Loucy (cell line): ENCODE data around the gene C3orf49.

Experiments
- H2AFZ ChIP-seq: fragments of 200-600 bp; sonication (generic); 2 replicates; pipeline ENCODE4 v1.6.0; 2016; ENCODE audit warnings: antibody characterized with exemption, mild to moderate bottlenecking, low read length, moderate library complexity
- H3F3A ChIP-seq: fragments of 200-600 bp; 2 replicates; pipeline ENCODE4 v1.6.0; 2016; ENCODE audit warnings: antibody characterized with exemption, low read depth, mild to moderate bottlenecking
- H3K27me3 ChIP-seq: fragments of 200-600 bp; sonication (generic); 2 replicates; pipeline ENCODE4 v1.6.1; 2014; ENCODE audit warnings: low read length, mild to moderate bottlenecking; ENCODE audit not compliant: insufficient read depth, poor library complexity, severe bottlenecking
- H3K36me3 ChIP-seq: fragments of 200-600 bp; sonication (generic); 2 replicates; pipeline ENCODE4 v1.6.1; 2016; ENCODE audit warnings: low read length; ENCODE audit not compliant: insufficient read depth
- H3K4me1 ChIP-seq: fragments of 200-600 bp; sonication (generic); 2 replicates; pipeline ENCODE4 v1.5.1; 2014; ENCODE audit warnings: low read length, mild to moderate bottlenecking; ENCODE audit not compliant: insufficient read depth, poor library complexity, severe bottlenecking
- H3K4me2 ChIP-seq: fragments of 200-600 bp; sonication (generic); 2 replicates; pipeline ENCODE4 v1.6.0; 2014; ENCODE audit warnings: antibody characterized with exemption, low read length, low read depth, mild to moderate bottlenecking; ENCODE audit not compliant: poor library complexity, severe bottlenecking
- H3K4me3 ChIP-seq: fragments of 200-600 bp; sonication (generic); 2 replicates; pipeline ENCODE4 v1.5.1; 2014; ENCODE audit warnings: low read length, mild to moderate bottlenecking, mixed read lengths; ENCODE audit not compliant: poor library complexity, severe bottlenecking
- H3K79me2 ChIP-seq: fragments of 200-600 bp; sonication (generic); 2 replicates; pipeline ENCODE4 v1.6.1; 2014; ENCODE audit warnings: low read length; ENCODE audit not compliant: insufficient read depth
- H3K9ac ChIP-seq: fragments of 200-600 bp; sonication (generic); 2 replicates; pipeline ENCODE4 v1.6.0; 2014; ENCODE audit warnings: mild to moderate bottlenecking, low read depth, low read length, moderate library complexity; ENCODE audit not compliant: poor library complexity, severe bottlenecking
- H3K9me2 ChIP-seq: fragments of 200-600 bp; sonication (generic); replicated peaks from 2 replicates; pipeline ENCODE4 v1.6.1; 2016; ENCODE audit warnings: low read depth, low read length, mixed read lengths
- H3K9me3 ChIP-seq: fragments of 200-600 bp; sonication (generic); 2 replicates; pipeline ENCODE4 v1.6.1; 2014; ENCODE audit warnings: mild to moderate bottlenecking, antibody characterized with exemption, low read length, low read depth; ENCODE audit not compliant: insufficient read depth
- H4K20me1 ChIP-seq: fragments of 200-600 bp; sonication (generic); 2 replicates; pipeline ENCODE4 v1.6.0; 2014; ENCODE audit warnings: antibody characterized with exemption, low read length, mild to moderate bottlenecking; ENCODE audit not compliant: insufficient read depth, poor library complexity, severe bottlenecking
- EZH2phosphoT487 ChIP-seq: fragments of 200-600 bp; IDR thresholded peaks from 2 replicates; pipeline ENCODE4 v1.6.1; 2018; ENCODE audit warnings: antibody characterized with exemption, mild to moderate bottlenecking, moderate library complexity, borderline replicate concordance
- TF ChIP-seq, protein P1 (sequence below): fragments of 200-600 bp; sonication (generic); conservative IDR thresholded peaks from 2 replicates; pipeline ENCODE4 v1.5.1; 2014; ENCODE audit warnings: mild to moderate bottlenecking, antibody characterized with exemption, low read length

The C3orf49 gene

DNA sequence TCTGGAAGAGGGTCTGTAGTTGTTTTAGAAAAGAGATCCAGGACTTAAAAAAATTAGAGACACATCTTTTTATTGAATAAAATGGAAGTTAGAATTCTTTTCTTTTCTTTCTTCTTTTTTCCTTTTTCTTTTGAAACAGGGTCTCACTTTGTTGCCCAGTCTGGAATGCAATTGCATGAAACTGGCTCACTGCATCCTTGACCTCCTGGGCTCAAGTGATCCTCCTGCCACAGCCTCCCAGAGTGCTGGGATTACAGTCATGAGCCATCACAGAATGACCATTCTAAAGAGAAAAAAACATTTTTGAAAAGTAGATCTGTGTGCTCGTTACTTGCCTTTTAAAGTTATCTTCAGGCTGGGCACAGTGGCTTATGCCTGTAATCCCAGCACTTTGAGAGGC lies 48.1 kb downstream of the C3orf49 start:
- Histone ChIP-seq H3K4me2 (peak overlapping the region; percentile 91), H3K9me2 (no peaks in the 10 kb centered on the region), H3K4me1 (peaks cover 57% of the 10 kb centered on the region), H3K4me3 (peak overlapping the region; percentile 56), H4K20me1 (peaks cover 55% of the 10 kb centered on the region), H3K79me2 (peaks cover 93% of the 10 kb centered on the region), H3K9me3 (no peaks in the 10 kb centered on the region), H2AFZ (no peak overlapping the region), H3F3A (no peaks in the 10 kb centered on the region), H3K36me3 (no peaks in the 10 kb centered on the region), H3K27me3 (peaks cover 6% of the 10 kb centered on the region), H3K9ac (no peak overlapping the region)
- no peak for TF ChIP-seq EZH2phosphoT487
- TF ChIP-seq, protein P1, sequence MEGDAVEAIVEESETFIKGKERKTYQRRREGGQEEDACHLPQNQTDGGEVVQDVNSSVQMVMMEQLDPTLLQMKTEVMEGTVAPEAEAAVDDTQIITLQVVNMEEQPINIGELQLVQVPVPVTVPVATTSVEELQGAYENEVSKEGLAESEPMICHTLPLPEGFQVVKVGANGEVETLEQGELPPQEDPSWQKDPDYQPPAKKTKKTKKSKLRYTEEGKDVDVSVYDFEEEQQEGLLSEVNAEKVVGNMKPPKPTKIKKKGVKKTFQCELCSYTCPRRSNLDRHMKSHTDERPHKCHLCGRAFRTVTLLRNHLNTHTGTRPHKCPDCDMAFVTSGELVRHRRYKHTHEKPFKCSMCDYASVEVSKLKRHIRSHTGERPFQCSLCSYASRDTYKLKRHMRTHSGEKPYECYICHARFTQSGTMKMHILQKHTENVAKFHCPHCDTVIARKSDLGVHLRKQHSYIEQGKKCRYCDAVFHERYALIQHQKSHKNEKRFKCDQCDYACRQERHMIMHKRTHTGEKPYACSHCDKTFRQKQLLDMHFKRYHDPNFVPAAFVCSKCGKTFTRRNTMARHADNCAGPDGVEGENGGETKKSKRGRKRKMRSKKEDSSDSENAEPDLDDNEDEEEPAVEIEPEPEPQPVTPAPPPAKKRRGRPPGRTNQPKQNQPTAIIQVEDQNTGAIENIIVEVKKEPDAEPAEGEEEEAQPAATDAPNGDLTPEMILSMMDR: no peak

DNA sequence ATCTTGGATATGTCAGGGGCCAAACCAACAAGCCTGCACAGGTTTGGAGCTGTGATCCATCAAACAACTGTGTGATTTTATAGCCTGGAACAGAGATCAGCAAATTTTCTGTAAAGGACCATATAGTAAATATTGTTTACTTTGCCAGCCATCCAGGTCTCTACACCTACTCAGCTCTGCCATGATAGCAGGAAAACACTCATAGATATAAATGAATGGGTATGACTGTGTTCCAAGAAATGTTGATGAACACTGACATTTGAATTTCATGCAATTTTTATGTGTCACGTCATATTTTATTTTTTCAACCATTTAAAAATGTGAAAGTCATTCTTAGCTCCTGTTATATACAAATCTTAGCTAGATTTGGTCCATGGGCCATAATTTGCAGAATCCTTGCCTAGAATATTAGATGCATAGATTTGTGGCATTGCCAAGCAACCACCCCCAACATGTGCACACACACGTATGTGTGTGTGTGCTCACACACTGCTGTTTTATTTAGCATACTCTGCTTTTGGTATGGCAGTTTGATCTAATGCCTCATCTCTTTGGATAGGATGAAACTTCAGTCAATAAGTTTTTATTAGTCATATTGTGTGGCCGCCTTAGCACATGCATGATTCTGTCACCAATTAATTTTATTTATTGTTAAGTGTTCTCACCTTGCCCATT lies 51.0 kb downstream of the C3orf49 start:
- Histone ChIP-seq H3K36me3 (no peaks in the 10 kb centered on the region), H3K9ac (no peak overlapping the region), H3K27me3 (no peaks in the 10 kb centered on the region), H3F3A (no peaks in the 10 kb centered on the region), H3K9me2 (no peaks in the 10 kb centered on the region), H3K4me2 (peak overlapping the region; percentile 91), H3K4me1 (peaks cover 59% of the 10 kb centered on the region), H2AFZ (no peak overlapping the region), H4K20me1 (peaks cover 71% of the 10 kb centered on the region), H3K79me2 (peaks cover 96% of the 10 kb centered on the region), H3K4me3 (no peak overlapping the region), H3K9me3 (no peaks in the 10 kb centered on the region)
- no peak for TF ChIP-seq EZH2phosphoT487
- TF ChIP-seq, protein P1: no peak

DNA sequence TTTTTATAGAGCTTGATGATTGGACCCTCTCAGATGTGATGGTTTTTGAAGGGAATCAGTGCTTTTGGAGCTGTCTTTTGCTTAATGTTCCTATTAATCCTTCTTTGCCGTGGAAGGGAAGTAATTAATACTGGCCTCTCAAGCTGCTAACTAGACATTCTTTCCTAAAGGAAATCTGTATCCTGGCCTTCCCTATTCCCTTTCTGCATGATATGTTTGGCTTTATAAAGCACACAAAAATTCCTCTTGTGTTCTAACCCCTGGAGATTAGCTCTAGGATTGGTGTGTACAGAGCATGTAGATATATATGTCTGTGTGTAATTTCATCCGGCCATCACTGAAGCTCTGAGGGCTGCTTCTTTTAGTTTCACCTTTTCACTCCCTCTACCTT lies 51.5 kb downstream of the C3orf49 start:
- peak overlapping the region; percentile 91 for H3K4me2 ChIP-seq
- no peaks in the 10 kb centered on the region for H3K36me3 ChIP-seq
- peaks cover 70% of the 10 kb centered on the region for H4K20me1 ChIP-seq
- H3K79me2 ChIP-seq: peaks cover 97% of the 10 kb centered on the region
- no peak overlapping the region for H3K9ac ChIP-seq
- no peak overlapping the region for H2AFZ ChIP-seq
- H3K4me1 ChIP-seq: peaks cover 59% of the 10 kb centered on the region
- H3K4me3 ChIP-seq: no peak overlapping the region
- no peaks in the 10 kb centered on the region for H3K9me2 ChIP-seq
- no peaks in the 10 kb centered on the region for H3K27me3 ChIP-seq
- no peaks in the 10 kb centered on the region for H3K9me3 ChIP-seq
- no peaks in the 10 kb centered on the region for H3F3A ChIP-seq
- TF ChIP-seq, protein P1: no peak
- no peak for TF ChIP-seq EZH2phosphoT487
